LNCaP clone FGC (cell line): ENCODE measurements around the gene C1QC.
A peak's percentile ranks its signal among the peaks of the same experiment; 100 is the strongest.

Experiments
- DNase-seq: peaks from one replicate; pipeline ENCODE4 v3.0.0-alpha.2; 2011; ENCODE audit warnings: low read depth
- H3K4me3 ChIP-seq: 2 replicates; pipeline ENCODE4 v1.5.1; 2011; ENCODE audit warnings: mild to moderate bottlenecking, low read depth, low read length, control low read depth
- TF ChIP-seq, protein P1 (sequence below): IDR thresholded peaks from 2 replicates; pipeline ENCODE4 v1.5.1; 2012; ENCODE audit warnings: mild to moderate bottlenecking; ENCODE audit not compliant: control insufficient read depth, insufficient read depth; ENCODE audit errors: extremely low read depth

Gene C1QC

DNA sequence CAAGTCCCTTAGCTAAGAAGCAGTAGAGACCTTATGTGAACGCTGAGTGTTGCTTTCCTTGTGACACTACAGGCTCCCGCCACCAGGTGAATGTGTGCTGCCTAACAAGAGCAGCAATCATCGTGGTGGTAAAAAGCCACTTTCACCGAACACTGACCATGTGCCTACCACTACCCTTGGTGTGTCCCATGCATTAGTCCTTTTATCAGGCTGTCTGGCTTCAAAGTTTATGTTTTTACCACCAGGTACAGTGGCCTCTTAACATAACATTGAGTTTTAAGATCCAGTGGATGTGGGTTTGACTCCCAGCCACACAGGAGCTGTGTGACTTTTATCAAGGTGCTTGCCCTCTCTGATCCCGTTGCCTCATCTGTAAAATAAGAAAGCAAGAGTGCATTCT, 11.3 kb downstream of the C1QC start:
- DNase-seq = no peak
- no peak overlapping the region for H3K4me3 ChIP-seq
- TF ChIP-seq, protein P1, sequence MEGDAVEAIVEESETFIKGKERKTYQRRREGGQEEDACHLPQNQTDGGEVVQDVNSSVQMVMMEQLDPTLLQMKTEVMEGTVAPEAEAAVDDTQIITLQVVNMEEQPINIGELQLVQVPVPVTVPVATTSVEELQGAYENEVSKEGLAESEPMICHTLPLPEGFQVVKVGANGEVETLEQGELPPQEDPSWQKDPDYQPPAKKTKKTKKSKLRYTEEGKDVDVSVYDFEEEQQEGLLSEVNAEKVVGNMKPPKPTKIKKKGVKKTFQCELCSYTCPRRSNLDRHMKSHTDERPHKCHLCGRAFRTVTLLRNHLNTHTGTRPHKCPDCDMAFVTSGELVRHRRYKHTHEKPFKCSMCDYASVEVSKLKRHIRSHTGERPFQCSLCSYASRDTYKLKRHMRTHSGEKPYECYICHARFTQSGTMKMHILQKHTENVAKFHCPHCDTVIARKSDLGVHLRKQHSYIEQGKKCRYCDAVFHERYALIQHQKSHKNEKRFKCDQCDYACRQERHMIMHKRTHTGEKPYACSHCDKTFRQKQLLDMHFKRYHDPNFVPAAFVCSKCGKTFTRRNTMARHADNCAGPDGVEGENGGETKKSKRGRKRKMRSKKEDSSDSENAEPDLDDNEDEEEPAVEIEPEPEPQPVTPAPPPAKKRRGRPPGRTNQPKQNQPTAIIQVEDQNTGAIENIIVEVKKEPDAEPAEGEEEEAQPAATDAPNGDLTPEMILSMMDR = no peak

DNA sequence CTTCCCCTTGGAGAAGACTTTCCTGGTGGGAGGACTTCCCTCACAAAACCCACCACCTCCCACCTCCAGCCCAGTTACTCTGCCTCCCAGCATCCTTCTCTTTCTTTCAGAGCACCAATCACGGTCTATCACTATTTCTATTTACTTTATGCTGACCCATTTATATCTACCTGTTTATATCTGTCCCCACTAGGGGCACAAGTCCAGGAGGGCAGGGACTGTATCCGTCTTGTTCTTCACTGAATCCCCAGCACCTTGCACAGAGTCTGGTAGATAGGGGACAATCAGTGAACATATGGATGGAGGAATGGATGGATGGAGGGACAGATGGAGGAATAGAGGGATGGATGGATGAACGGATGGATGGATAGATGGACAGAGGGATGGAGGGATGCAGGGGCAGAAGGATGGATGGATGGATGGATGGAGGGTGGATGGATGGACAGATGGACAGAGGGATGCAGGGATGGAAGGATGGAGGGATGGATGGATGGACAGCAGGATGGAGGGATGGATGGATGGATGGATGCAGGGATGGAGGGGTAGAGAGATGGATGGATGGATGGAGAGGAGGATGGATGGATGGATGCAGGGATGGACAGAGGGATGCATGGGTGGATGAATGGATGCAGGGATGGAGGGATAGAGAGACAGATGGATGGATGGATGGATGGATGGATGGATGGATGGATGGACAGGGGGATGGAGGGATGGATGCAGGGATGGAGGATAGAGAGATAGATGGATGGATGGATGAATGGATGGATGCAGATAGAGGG, 15.1 kb downstream of the C1QC start:
- TF ChIP-seq, protein P1 = no peak
- DNase-seq = no peak
- H3K4me3 ChIP-seq = no peak overlapping the region

DNA sequence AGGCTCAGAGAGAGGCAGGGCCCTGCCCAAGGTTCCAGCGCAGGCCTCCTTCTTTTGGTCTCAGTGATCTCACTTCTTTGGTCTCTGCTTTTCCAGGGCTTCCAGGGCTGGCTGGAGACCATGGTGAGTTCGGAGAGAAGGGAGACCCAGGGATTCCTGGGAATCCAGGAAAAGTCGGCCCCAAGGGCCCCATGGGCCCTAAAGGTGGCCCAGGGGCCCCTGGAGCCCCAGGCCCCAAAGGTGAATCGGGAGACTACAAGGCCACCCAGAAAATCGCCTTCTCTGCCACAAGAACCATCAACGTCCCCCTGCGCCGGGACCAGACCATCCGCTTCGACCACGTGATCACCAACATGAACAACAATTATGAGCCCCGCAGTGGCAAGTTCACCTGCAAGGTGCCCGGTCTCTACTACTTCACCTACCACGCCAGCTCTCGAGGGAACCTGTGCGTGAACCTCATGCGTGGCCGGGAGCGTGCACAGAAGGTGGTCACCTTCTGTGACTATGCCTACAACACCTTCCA, 17.3 kb downstream of the C1QC start:
- DNase-seq = no peak
- TF ChIP-seq, protein P1 = no peak
- H3K4me3 ChIP-seq = no peak overlapping the region

DNA sequence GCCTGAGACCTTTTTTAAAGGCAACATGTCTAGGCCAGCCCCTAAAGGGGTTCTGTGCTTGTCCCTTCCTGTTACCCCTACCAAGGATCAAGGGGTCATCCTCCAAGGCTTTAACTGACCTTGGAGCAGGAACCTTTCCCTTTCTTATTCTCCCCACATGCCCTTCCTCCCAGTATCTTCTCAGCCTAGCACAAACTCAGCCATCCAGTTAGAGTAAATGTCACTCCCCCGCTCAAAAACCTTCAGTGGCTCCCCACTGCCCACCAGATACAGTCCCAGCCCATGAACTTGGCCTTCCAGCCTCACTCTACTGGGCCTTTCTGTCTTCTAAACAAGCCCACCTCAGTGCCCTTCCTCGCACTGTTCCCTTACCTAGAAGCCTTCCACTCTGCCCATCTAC, 18.4 kb downstream of the C1QC start:
- no peak overlapping the region for H3K4me3 ChIP-seq
- TF ChIP-seq, protein P1 = no peak
- no peak for DNase-seq

DNA sequence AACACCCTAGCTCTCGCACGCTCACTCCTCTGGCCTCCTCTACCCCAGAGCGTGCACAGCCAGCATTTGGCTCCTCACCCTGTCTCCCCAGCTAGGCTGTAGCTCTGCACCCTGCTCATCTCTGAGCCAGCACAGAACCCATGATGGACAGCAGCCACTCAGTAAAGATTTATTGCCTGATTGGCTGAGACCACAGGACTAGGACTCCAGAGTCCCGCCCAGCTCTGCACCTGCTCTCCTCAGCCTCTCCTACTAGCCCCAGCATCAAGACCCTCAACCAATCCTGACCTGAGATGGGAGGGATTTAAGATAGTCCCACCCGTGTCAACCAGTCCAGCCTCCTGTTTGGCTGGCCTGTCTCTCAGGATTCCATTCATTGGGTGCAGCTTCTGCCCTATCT, 18.9 kb downstream of the C1QC start:
- H3K4me3 ChIP-seq = no peak overlapping the region
- DNase-seq = no peak
- TF ChIP-seq, protein P1 = no peak

DNA sequence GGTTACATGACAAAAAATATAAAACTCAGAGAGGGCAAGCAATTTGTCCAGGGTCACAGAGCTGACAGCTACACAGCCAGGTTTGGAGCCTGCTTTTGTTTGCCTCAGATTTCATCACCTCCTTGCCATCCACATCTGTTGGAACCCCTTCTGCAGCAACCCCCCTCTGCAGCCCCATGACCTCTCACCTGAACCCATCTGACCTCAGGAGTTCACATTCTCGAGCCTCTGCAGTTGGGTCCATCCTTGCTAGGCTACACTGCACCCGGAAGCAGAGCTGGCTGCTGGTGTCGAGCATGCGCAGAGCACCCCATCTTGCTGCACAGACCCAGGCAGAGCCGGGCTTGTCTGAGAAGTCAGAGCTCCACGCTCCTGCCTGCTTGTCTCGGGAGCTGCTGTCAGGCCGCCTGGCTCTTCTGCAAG, 19.6 kb downstream of the C1QC start:
- TF ChIP-seq, protein P1 = no peak
- no peak overlapping the region for H3K4me3 ChIP-seq
- no peak for DNase-seq

DNA sequence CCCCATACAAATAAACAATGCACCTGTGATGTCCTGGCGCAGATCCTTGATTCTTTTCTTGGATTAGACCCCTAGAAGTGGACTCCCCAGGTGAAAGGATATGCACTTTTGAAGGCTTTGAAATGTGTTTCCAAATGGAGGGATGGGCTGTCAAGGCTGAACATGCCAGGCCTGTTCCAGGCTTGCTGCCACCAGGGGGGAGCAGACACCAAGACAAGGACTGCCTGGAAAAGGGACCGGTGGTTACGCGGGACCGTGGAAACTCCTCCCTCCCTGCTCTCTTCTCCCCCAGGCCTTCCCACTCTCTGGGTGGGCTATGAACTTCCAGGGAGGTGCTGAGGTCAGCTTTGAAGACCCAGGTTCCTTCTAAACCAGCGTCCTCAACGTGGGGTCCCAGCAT, 22.3 kb downstream of the C1QC start:
- no peak for DNase-seq
- TF ChIP-seq, protein P1 = peak; percentile 30
- H3K4me3 ChIP-seq = no peak overlapping the region
